ENCODE results near the gene CDK3.

GRCh38 chr17:76022285-76022684 is 21.6 kb downstream of the CDK3 start:
- TF ChIP-seq CTCF (conservative IDR thresholded peaks at IDR 0.05; ENCODE audit: low read depth, low read length) = no peak
- no peak for TF ChIP-seq RFX5 (IDR thresholded peaks at IDR 0.05; ENCODE audit: low read depth, low read length)
- no peak for TF ChIP-seq RAD21 (IDR thresholded peaks at IDR 0.05; ENCODE audit: low read length)
- TF ChIP-seq POLR2A (IDR thresholded peaks at IDR 0.05; ENCODE audit: low read depth, low read length) = no peak
- TF ChIP-seq RCOR1 (IDR thresholded peaks at IDR 0.05; ENCODE audit: insufficient replicate concordance, low read length) = no peak
- no peak for TF ChIP-seq CEBPB (IDR thresholded peaks at IDR 0.05; ENCODE audit: low read depth, low read length)
- no peak for TF ChIP-seq SMC3 (IDR thresholded peaks at IDR 0.05; ENCODE audit: low read depth, low read length)
- no peak for TF ChIP-seq BHLHE40 (IDR thresholded peaks at IDR 0.05; ENCODE audit: low read depth, low read length)
- no peak for TF ChIP-seq ELK1 (IDR thresholded peaks at IDR 0.05; ENCODE audit: borderline replicate concordance, low read depth, low read length)
- no peak for TF ChIP-seq MAZ (IDR thresholded peaks at IDR 0.05; ENCODE audit: borderline replicate concordance, low read depth, low read length)
- no peak for TF ChIP-seq MXI1 (IDR thresholded peaks at IDR 0.05; ENCODE audit: borderline replicate concordance, low read depth, low read length)
- TF ChIP-seq NFE2L2 (IDR thresholded peaks at IDR 0.05; ENCODE audit: low read depth, low read length) = no peak

Measured in IMR-90 (cell line).